WTC11 (cell line): ENCODE results near the gene GABRR1. TPM values are rescaled to one million over a fixed set of nuclear protein-coding genes. Genes with fewer than 3 reads are reported as not detected.

Experiments used
- CBFB ChIP-seq: sonication (generic); formaldehyde crosslinking; IDR thresholded peaks from 2 replicates; pipeline ENCODE4 v1.8.1; 2022; ENCODE audit warnings: mild to moderate bottlenecking, low read depth, missing genetic modification reagents
- HMGA2 ChIP-seq: fragments of 250-450 bp; sonication (Bioruptor Pico); IDR thresholded peaks from 2 replicates; pipeline ENCODE4 v1.4.0; 2021; ENCODE audit warnings: mild to moderate bottlenecking, moderate library complexity
- JAZF1 ChIP-seq: fragments of 250-450 bp; sonication (Bioruptor Pico); IDR thresholded peaks from 2 replicates; pipeline ENCODE4 v1.9.0; 2021; ENCODE audit warnings: moderate library complexity, mild to moderate bottlenecking, inconsistent platforms
- JUN ChIP-seq: sonication (generic); formaldehyde crosslinking; IDR thresholded peaks from 2 replicates; pipeline ENCODE4 v1.8.0; 2023; ENCODE audit warnings: mild to moderate bottlenecking, missing genetic modification reagents
- PRRX2 ChIP-seq: fragments of 250-450 bp; sonication (Bioruptor Pico); IDR thresholded peaks from 2 replicates; pipeline ENCODE4 v1.8.0; 2021; ENCODE audit warnings: mild to moderate bottlenecking
- RORB ChIP-seq: fragments of 250-450 bp; sonication (Bioruptor Pico); IDR thresholded peaks from 2 replicates; pipeline ENCODE4 v1.9.0; 2021; ENCODE audit warnings: mild to moderate bottlenecking
- SP1 ChIP-seq: sonication (generic); formaldehyde crosslinking; conservative IDR thresholded peaks from 2 replicates; pipeline ENCODE4 v1.8.1; 2022; ENCODE audit warnings: missing genetic modification reagents
- TEAD1 ChIP-seq: sonication (generic); formaldehyde crosslinking; IDR thresholded peaks from 2 replicates; pipeline ENCODE4 v1.8.0; 2022; ENCODE audit warnings: mild to moderate bottlenecking, missing genetic modification reagents
- TEAD4 ChIP-seq: sonication (generic); formaldehyde crosslinking; IDR thresholded peaks from 2 replicates; pipeline ENCODE4 v1.8.0; 2022; ENCODE audit warnings: mild to moderate bottlenecking, missing genetic modification reagents
- ZNF121 ChIP-seq: sonication (generic); formaldehyde crosslinking; IDR thresholded peaks from 2 replicates; pipeline ENCODE4 v1.8.0; 2023; ENCODE audit warnings: missing genetic modification reagents
- ZNF138 ChIP-seq: sonication (generic); formaldehyde crosslinking; conservative IDR thresholded peaks from 2 replicates; pipeline ENCODE4 v1.8.1; 2022; ENCODE audit warnings: mild to moderate bottlenecking, moderate library complexity, missing genetic modification reagents
- ZNF317 ChIP-seq: sonication (generic); formaldehyde crosslinking; IDR thresholded peaks from 2 replicates; pipeline ENCODE4 v1.8.1; 2023; ENCODE audit warnings: low read depth, mild to moderate bottlenecking, moderate library complexity, missing genetic modification reagents, borderline replicate concordance
- ZNF416 ChIP-seq: fragments of 250-450 bp; sonication (Bioruptor Pico); IDR thresholded peaks from 2 replicates; pipeline ENCODE4 v1.9.0; 2021; ENCODE audit warnings: mild to moderate bottlenecking, inconsistent platforms
- total RNA-seq: library from RNA; stranded (reverse); gene quantifications from 3 replicates; pipeline ENCODE4 v1.2.3, GENCODE V29; 2021
- TF ChIP-seq, protein P1 (sequence below): sonication (generic); formaldehyde crosslinking; IDR thresholded peaks from 2 replicates; pipeline ENCODE4 v1.8.0; 2023; ENCODE audit warnings: missing genetic modification reagents, mild to moderate bottlenecking, borderline replicate concordance
- TF ChIP-seq, protein P2 (sequence below): sonication (generic); formaldehyde crosslinking; IDR thresholded peaks from 2 replicates; pipeline ENCODE4 v1.8.0; 2022; ENCODE audit warnings: mild to moderate bottlenecking, missing genetic modification reagents
- TF ChIP-seq, protein P3 (sequence below): sonication (generic); formaldehyde crosslinking; IDR thresholded peaks from 2 replicates; pipeline ENCODE4 v1.8.1; 2023; ENCODE audit warnings: mild to moderate bottlenecking, missing genetic modification reagents
- TF ChIP-seq, protein P4 (sequence below): fragments of 250-450 bp; sonication (Bioruptor Pico); IDR thresholded peaks from 2 replicates; pipeline ENCODE4 v1.9.0; 2021; ENCODE audit warnings: moderate library complexity, mild to moderate bottlenecking, inconsistent platforms, borderline replicate concordance
- TF ChIP-seq, protein P5 (sequence below): sonication (generic); formaldehyde crosslinking; IDR thresholded peaks from 2 replicates; pipeline ENCODE4 v1.8.0; 2022; ENCODE audit warnings: mild to moderate bottlenecking, missing genetic modification reagents
- TF ChIP-seq, protein P6 (sequence below): sonication (generic); formaldehyde crosslinking; conservative IDR thresholded peaks from 2 replicates; pipeline ENCODE4 v1.8.1; 2023; ENCODE audit warnings: mild to moderate bottlenecking, low read depth, missing genetic modification reagents, moderate library complexity
- TF ChIP-seq, protein P7 (sequence below): sonication (generic); formaldehyde crosslinking; IDR thresholded peaks from 2 replicates; pipeline ENCODE4 v1.8.1; 2023; ENCODE audit warnings: mild to moderate bottlenecking, missing genetic modification reagents, borderline replicate concordance

GABRR1 gene
- total RNA-seq, 1 experiment from 2014 or later = 0.24 TPM

DNA sequence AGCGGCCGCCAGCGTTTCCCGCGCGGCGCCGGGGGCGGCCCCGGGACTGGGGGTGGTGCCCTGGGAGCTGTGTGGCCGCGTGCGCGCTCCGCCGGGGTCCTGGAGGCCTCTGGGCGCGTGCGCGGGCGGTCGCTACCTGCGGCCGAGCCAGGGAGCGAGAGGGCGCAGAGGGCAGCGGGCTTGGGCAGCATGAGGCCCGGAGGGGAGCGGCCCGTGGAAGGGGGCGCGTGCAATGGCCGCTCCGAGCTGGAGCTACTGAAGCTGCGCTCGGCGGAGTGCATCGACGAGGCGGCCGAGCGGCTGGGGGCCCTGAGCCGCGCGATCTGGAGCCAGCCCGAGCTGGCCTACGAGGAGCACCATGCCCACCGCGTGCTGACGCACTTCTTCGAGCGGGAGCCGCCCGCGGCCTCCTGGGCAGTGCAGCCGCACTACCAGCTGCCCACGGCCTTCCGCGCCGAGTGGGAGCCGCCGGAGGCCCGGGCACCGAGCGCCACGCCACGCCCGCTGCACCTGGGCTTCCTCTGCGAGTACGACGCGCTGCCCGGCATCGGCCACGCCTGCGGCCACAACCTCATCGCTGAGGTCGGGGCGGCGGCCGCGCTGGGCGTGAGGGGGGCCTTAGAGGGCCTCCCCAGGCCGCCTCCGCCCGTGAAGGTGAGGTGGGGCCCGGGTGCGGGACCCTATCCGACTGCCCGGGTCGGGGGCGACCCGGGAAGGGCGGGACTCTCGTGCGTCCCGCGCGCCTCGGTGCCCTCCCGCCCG lies 71.0 kb downstream of the GABRR1 start, which contains the start of gene PM20D2 (continued):
- TF ChIP-seq, protein P1, sequence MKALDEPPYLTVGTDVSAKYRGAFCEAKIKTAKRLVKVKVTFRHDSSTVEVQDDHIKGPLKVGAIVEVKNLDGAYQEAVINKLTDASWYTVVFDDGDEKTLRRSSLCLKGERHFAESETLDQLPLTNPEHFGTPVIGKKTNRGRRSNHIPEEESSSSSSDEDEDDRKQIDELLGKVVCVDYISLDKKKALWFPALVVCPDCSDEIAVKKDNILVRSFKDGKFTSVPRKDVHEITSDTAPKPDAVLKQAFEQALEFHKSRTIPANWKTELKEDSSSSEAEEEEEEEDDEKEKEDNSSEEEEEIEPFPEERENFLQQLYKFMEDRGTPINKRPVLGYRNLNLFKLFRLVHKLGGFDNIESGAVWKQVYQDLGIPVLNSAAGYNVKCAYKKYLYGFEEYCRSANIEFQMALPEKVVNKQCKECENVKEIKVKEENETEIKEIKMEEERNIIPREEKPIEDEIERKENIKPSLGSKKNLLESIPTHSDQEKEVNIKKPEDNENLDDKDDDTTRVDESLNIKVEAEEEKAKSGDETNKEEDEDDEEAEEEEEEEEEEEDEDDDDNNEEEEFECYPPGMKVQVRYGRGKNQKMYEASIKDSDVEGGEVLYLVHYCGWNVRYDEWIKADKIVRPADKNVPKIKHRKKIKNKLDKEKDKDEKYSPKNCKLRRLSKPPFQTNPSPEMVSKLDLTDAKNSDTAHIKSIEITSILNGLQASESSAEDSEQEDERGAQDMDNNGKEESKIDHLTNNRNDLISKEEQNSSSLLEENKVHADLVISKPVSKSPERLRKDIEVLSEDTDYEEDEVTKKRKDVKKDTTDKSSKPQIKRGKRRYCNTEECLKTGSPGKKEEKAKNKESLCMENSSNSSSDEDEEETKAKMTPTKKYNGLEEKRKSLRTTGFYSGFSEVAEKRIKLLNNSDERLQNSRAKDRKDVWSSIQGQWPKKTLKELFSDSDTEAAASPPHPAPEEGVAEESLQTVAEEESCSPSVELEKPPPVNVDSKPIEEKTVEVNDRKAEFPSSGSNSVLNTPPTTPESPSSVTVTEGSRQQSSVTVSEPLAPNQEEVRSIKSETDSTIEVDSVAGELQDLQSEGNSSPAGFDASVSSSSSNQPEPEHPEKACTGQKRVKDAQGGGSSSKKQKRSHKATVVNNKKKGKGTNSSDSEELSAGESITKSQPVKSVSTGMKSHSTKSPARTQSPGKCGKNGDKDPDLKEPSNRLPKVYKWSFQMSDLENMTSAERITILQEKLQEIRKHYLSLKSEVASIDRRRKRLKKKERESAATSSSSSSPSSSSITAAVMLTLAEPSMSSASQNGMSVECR (CRISPR knock-in tag) = peak; percentile 93
- TF ChIP-seq SP1 (CRISPR knock-in tag) = peak; percentile 71; the same call in 1 of the 2 replicates
- TF ChIP-seq, protein P2, sequence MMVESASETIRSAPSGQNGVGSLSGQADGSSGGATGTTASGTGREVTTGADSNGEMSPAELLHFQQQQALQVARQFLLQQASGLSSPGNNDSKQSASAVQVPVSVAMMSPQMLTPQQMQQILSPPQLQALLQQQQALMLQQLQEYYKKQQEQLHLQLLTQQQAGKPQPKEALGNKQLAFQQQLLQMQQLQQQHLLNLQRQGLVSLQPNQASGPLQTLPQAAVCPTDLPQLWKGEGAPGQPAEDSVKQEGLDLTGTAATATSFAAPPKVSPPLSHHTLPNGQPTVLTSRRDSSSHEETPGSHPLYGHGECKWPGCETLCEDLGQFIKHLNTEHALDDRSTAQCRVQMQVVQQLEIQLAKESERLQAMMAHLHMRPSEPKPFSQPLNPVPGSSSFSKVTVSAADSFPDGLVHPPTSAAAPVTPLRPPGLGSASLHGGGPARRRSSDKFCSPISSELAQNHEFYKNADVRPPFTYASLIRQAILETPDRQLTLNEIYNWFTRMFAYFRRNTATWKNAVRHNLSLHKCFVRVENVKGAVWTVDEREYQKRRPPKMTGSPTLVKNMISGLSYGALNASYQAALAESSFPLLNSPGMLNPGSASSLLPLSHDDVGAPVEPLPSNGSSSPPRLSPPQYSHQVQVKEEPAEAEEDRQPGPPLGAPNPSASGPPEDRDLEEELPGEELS (CRISPR knock-in tag) = peak; percentile 78
- TF ChIP-seq, protein P3, sequence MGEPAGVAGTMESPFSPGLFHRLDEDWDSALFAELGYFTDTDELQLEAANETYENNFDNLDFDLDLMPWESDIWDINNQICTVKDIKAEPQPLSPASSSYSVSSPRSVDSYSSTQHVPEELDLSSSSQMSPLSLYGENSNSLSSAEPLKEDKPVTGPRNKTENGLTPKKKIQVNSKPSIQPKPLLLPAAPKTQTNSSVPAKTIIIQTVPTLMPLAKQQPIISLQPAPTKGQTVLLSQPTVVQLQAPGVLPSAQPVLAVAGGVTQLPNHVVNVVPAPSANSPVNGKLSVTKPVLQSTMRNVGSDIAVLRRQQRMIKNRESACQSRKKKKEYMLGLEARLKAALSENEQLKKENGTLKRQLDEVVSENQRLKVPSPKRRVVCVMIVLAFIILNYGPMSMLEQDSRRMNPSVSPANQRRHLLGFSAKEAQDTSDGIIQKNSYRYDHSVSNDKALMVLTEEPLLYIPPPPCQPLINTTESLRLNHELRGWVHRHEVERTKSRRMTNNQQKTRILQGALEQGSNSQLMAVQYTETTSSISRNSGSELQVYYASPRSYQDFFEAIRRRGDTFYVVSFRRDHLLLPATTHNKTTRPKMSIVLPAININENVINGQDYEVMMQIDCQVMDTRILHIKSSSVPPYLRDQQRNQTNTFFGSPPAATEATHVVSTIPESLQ (CRISPR knock-in tag) = no peak
- TF ChIP-seq TEAD1 (CRISPR knock-in tag) = peak; percentile 58
- TF ChIP-seq PRRX2 = no peak
- no peak; the same call in 1 of the 2 replicates for TF ChIP-seq ZNF121 (CRISPR knock-in tag)
- TF ChIP-seq, protein P4, sequence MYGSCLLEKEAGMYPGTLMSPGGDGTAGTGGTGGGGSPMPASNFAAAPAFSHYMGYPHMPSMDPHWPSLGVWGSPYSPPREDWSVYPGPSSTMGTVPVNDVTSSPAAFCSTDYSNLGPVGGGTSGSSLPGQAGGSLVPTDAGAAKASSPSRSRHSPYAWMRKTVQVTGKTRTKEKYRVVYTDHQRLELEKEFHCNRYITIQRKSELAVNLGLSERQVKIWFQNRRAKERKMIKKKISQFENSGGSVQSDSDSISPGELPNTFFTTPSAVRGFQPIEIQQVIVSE (CRISPR knock-in tag) = no peak
- no peak; the same call in none of the 2 replicates for TF ChIP-seq TEAD4 (CRISPR knock-in tag)
- 0 out of 2 replicates have a peak, but pooled peaks have one; percentile 42 for TF ChIP-seq CBFB
- peak; percentile 81 for TF ChIP-seq ZNF138 (CRISPR knock-in tag)
- TF ChIP-seq, protein P5, sequence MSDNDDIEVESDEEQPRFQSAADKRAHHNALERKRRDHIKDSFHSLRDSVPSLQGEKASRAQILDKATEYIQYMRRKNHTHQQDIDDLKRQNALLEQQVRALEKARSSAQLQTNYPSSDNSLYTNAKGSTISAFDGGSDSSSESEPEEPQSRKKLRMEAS (CRISPR knock-in tag) = peak; percentile 96
- TF ChIP-seq RORB (CRISPR knock-in tag) = no peak
- TF ChIP-seq, protein P6, sequence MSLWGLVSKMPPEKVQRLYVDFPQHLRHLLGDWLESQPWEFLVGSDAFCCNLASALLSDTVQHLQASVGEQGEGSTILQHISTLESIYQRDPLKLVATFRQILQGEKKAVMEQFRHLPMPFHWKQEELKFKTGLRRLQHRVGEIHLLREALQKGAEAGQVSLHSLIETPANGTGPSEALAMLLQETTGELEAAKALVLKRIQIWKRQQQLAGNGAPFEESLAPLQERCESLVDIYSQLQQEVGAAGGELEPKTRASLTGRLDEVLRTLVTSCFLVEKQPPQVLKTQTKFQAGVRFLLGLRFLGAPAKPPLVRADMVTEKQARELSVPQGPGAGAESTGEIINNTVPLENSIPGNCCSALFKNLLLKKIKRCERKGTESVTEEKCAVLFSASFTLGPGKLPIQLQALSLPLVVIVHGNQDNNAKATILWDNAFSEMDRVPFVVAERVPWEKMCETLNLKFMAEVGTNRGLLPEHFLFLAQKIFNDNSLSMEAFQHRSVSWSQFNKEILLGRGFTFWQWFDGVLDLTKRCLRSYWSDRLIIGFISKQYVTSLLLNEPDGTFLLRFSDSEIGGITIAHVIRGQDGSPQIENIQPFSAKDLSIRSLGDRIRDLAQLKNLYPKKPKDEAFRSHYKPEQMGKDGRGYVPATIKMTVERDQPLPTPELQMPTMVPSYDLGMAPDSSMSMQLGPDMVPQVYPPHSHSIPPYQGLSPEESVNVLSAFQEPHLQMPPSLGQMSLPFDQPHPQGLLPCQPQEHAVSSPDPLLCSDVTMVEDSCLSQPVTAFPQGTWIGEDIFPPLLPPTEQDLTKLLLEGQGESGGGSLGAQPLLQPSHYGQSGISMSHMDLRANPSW = no peak
- TF ChIP-seq HMGA2 (CRISPR knock-in tag) = no peak
- peak; percentile 70; the same call in 1 of the 2 replicates for TF ChIP-seq JUN (CRISPR knock-in tag)
- peak; percentile 29; the same call in 1 of the 2 replicates for TF ChIP-seq ZNF317
- no peak for TF ChIP-seq JAZF1 (CRISPR knock-in tag)
- TF ChIP-seq ZNF416 (CRISPR knock-in tag) = no peak
- TF ChIP-seq, protein P7, sequence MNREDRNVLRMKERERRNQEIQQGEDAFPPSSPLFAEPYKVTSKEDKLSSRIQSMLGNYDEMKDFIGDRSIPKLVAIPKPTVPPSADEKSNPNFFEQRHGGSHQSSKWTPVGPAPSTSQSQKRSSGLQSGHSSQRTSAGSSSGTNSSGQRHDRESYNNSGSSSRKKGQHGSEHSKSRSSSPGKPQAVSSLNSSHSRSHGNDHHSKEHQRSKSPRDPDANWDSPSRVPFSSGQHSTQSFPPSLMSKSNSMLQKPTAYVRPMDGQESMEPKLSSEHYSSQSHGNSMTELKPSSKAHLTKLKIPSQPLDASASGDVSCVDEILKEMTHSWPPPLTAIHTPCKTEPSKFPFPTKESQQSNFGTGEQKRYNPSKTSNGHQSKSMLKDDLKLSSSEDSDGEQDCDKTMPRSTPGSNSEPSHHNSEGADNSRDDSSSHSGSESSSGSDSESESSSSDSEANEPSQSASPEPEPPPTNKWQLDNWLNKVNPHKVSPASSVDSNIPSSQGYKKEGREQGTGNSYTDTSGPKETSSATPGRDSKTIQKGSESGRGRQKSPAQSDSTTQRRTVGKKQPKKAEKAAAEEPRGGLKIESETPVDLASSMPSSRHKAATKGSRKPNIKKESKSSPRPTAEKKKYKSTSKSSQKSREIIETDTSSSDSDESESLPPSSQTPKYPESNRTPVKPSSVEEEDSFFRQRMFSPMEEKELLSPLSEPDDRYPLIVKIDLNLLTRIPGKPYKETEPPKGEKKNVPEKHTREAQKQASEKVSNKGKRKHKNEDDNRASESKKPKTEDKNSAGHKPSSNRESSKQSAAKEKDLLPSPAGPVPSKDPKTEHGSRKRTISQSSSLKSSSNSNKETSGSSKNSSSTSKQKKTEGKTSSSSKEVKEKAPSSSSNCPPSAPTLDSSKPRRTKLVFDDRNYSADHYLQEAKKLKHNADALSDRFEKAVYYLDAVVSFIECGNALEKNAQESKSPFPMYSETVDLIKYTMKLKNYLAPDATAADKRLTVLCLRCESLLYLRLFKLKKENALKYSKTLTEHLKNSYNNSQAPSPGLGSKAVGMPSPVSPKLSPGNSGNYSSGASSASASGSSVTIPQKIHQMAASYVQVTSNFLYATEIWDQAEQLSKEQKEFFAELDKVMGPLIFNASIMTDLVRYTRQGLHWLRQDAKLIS = peak; percentile 88; the same call in 1 of the 2 replicates
